ENCODE results near the gene PSEN2.

The PSEN2 gene

DNA sequence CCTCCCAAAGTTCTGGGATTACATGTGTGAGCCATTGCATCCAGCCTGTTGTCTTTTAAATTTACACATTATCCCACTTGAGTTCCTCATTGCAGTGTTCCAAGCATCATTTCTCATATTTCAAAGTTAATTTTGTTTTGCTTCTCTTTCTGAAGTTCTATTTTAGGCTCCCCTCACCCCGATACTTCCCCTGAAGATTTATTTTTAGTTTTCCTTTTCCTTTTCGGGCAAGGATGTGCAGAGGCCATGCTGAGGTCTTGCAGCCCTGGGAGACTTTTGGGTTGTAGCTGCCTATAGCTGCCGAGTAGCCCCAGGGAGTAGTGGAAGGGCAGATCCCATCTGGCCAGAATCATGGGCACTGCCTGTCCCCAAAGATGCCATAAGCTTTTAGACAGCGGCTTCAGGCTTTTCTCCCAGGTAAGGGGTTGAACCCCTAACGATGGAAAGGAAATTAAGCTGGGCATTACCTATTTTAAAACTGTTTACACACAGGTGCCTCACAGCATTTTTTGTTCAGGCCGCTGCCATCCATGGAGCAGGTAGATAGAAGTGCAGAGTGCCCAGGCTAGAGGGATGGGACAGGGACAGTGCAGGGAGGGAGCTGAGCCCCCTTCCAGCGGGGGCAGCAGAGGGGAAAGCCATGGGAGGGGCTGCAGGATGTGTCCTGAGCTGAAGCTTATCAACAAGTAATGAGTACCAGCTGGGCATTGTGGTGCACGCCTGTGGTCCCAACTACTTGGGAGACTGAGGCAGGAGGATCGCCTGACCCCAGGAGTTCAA, 15.9 kb downstream of the PSEN2 start:
- DNase-seq (ENCODE audit: low read depth): no peak

DNA sequence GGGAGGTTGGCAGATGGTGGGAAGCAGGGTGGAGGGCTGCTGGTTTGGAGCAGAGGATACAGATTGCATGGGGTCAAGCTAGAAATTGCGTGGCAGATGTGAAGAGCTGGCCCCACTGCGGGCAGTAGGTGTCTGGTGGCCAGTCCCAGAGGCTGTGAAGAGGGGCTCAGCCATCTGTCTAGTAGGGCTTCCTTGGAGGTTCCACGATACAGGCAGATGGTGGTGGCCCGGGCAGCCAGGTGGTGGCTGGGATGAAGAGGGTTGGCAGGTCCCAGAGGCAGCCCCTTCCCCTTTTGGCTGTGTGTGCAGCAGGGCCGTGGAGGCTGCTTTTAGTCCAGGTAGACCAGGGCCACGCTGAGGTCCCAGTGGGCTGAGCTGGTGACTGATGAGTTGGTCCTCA, 16.6 kb downstream of the PSEN2 start:
- DNase-seq (ENCODE audit: low read depth): no peak

DNA sequence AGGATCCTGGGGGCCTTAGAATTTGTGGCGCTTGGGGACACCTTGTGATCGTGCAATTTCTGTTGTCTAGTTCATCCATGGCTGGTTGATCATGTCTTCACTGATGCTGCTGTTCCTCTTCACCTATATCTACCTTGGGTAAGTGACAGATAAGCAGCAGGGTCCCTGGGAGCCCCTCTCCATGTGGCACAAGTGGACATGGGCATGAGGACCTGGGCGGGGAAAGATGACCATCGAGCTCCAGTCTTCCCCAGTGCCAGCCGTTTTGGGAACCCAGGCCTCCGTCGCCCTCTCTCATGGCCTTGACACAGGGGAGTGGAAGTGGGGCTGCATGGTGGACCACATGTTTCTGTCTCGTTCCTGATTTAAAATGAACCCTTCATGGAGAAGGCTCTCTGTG, 17.6 kb downstream of the PSEN2 start:
- DNase-seq (ENCODE audit: low read depth): no peak

DNA sequence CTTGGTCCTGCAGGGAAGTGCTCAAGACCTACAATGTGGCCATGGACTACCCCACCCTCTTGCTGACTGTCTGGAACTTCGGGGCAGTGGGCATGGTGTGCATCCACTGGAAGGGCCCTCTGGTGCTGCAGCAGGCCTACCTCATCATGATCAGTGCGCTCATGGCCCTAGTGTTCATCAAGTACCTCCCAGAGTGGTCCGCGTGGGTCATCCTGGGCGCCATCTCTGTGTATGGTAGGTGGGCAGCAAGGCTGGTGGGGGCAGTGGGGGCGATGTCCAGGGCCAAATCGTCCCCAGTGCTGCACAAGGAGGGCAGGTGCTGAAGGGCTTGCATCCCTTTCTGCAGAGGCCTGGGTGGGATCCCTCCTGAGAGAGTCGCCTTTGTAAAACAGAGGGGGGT, 18.4 kb downstream of the PSEN2 start:
- DNase-seq (ENCODE audit: low read depth): no peak

DNA sequence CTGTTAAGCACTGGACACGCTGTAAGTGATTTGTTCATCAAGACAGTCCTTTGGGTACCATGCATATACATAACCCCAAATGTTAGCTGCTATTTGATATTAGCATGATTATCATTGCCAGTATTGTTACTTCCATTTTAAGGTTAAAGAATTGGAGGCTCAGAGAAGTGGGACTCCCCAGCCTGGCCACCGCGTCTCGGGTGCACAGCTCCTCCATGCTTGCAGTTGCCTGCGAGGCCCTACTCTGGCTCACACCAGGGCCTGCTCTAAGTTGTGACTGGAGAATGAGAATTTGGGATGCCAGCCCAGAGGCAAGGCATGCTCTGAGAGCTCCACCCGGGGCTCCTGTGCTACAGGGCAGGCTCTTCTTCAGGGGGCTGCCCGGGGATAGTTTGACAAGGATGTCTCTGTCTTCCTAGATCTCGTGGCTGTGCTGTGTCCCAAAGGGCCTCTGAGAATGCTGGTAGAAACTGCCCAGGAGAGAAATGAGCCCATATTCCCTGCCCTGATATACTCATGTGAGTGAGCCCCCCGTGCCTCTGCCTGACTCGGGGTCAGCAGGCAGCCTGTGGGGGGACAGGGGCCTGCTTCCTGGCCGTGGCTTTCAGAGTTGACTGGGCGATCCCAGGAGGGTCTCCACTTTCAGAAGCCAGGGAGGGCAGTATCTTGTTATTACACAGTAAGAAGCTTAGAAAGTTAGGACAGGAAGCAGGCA, 19.4 kb downstream of the PSEN2 start:
- no peak for DNase-seq (ENCODE audit: low read depth)

DNA sequence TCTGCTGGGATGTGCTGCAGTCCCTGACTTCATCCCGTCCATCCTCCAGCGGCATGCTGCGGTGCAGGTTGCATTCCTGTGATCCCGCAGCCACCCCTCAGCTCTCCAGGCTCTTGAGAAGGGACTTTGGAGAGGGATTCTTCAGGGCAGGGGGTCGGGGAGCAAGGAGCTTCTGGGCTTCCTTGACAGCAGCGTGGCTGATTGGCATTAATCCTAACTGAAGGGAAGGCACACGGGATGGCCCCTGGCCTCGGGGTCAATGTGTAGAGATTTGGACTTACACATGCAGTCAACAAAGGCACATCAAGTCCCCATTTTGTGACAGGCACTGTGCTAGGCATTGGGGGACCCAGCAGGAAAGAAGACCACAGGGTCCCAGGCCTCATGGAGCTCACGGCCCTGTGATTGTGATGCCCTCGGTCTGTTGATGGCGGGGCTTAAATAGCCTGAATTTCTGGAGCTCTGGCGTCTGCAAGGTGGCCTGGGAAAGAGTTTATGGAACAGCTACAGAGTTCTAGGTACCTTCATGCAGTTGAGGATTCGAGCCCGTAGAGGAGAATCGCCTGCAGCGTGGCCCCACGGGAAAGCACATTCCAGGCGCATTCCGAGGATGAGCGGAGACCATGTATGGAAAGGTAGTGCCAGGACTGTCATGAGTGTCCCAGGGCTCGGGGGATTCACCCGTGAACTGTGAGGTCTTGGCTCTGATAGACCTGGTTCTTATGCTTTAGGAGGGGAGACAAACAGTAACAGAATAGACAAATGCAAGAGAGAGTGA, 20.1 kb downstream of the PSEN2 start:
- no peak for DNase-seq (ENCODE audit: low read depth)

DNA sequence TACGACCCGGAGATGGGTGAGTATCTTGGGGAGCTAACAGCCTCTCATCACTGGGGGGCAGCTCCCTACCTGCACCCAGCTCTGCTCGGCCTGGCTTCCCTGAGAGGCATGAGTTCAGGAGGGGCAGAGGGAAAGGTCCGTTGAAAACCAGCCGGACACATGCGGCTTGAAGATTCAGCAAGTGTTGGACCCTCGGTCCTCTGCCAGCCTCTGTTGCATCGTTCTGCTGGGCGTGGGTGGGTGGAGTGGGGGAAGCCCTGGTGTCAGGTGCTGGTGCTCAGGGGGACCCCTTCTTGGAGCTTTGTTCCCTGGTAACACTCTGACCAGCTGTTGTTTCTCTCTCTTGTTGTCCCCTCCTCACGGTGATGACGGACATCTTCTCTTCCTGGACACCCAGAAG, 20.9 kb downstream of the PSEN2 start:
- no peak for DNase-seq (ENCODE audit: low read depth)

DNA sequence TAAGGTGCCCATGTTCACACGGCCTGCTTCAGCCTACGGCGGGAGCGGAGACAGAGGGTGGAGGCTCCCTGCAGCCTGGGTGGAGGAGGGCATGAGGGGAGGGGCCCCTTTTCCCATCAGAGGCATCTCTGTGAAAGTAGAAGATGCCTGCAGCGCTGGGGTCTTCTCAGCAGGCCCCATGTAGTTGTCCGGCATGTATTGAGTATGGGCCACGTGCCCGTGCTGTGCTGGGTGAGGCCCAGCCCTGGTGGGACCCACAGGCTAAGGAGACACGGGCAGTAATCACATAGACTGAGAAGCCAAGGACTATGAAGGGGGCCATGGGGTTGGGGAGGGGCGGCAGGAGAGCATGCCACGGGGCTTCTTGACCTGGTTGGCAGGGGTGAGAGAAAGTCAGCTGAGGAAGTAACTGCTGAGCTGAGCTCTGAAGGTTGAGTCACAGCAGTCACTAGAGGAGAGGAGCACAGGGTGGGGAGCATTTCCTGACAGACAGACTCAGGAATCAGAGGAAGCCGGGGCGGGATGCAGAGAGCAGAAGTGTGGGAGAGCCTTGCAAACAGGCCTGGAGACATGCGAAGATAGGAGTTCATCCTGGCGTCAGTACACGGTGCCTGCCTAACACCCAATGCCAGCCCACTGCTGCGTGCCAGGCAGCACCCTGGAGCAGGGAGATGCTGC, 21.6 kb downstream of the PSEN2 start:
- DNase-seq (ENCODE audit: low read depth): peak; percentile 65

DNA sequence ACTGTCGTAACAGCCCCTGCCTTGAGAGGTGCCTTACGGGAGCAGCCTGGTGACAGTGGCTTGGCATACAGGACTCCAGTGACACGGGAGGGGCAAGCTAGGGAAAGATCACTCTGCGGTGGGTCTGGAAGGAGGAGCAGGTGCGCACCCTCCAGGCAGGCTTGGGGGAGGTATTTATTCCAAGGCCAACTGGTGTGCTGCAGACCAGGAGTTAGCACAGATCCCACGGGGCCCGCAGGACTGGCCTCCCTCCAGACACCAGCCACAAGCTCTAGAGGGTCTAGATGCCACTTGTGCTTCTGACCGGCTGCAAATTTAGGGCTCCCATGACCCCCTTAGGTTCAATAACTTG, 22.1 kb downstream of the PSEN2 start:
- no peak for DNase-seq (ENCODE audit: low read depth)

DNA sequence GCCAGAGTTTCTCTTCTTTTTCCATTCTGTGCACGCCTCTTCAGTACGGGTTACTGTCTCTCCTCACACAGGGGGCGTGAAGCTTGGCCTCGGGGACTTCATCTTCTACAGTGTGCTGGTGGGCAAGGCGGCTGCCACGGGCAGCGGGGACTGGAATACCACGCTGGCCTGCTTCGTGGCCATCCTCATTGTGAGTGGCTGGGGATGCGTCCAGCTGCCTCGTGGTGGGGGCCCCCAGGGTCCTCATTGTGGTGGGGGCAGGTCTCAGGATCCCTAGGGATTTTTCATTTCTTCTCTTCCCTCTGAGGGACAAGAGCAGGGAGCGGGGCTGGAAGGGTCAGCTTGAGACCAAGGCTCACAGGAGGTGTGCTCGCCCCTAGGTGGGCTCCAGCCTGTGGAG, 23.5 kb downstream of the PSEN2 start:
- no peak for DNase-seq (ENCODE audit: low read depth)

DNA sequence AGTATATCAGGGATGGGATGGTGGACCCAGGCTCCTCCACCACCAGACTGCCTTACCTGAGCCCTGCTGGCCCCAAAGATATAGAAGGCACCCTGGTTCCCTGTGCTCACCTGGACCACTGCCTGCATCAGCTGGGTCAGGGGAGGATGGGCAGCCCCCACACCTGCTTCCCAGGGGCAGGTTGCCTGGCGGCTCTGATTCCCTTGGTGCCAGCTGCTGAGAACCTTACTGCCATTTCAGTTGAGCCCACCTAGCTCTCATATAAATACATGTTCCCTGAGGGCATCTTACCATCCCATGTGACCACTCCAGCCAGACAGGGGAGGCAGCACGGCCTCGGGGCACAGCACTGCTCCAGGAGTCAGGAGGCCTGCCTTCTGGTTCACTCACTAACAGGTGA, 24.4 kb downstream of the PSEN2 start:
- no peak for DNase-seq (ENCODE audit: low read depth)

DNA sequence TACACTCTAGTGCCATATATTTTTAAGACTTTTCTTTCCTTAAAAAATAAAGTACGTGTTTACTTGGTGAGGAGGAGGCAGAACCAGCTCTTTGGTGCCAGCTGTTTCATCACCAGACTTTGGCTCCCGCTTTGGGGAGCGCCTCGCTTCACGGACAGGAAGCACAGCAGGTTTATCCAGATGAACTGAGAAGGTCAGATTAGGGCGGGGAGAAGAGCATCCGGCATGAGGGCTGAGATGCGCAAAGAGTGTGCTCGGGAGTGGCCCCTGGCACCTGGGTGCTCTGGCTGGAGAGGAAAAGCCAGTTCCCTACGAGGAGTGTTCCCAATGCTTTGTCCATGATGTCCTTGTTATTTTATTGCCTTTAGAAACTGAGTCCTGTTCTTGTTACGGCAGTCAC, 25.2 kb downstream of the PSEN2 start:
- no peak for DNase-seq (ENCODE audit: low read depth)

DNA sequence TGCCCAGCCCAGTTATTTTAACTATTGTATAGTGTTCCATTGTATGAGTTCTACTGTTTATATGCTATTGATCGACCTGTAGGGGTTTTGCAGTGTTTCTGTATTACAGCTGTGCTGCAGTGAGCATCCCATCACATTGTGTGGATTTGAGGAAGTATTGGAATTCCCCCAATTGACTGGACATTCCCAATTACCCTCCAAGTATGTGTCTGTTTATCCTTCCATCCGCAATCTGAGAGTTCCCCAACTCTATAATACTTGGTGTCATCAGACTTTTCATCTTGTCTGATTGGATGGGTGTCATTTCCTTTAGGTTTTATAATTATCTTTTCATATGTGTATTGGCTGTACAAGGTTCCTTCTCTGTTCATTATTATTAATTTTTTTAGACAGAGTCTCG, 27.8 kb downstream of the PSEN2 start:
- no peak for DNase-seq (ENCODE audit: low read depth)

DNA sequence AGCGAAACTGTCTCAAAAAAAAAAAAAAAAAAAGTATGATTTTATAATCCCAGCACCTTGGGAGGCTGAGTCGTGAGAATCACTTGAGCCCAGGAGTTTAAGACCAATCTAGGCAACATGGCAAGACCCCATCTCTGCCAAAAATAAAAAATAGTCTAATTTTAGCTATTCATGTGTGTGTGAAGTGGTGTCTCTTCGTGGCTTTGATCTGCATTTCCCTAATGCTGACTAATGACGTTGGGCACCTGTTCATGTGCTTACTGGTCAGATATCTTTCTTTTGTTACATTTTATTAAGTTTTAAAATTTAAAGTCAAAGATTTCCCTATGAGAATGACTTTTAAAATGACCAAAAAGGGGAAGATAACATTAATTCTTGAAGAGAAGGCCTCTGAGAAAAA, 31.0 kb downstream of the PSEN2 start:
- DNase-seq (ENCODE audit: low read depth): no peak

DNA sequence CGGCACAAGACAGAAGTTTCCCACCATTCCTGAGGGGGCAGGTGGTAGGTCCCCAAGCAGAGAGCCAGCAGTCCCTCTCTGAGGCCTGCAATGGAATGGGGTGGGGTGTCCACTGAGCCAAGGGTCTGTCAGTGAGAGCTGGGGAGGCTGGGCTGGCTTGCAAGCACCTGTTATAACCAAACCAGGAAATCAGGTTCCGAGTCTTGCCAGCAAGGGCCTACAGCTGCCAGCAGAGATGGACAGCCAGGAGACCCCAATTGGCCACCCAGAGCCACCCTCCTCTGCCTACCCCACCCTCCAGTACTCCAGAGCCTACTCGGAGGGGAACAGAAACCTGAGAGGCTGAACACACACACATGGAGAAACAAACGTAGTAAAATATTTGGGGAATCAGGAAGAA, 32.2 kb downstream of the PSEN2 start:
- DNase-seq (ENCODE audit: low read depth): no peak

DNA sequence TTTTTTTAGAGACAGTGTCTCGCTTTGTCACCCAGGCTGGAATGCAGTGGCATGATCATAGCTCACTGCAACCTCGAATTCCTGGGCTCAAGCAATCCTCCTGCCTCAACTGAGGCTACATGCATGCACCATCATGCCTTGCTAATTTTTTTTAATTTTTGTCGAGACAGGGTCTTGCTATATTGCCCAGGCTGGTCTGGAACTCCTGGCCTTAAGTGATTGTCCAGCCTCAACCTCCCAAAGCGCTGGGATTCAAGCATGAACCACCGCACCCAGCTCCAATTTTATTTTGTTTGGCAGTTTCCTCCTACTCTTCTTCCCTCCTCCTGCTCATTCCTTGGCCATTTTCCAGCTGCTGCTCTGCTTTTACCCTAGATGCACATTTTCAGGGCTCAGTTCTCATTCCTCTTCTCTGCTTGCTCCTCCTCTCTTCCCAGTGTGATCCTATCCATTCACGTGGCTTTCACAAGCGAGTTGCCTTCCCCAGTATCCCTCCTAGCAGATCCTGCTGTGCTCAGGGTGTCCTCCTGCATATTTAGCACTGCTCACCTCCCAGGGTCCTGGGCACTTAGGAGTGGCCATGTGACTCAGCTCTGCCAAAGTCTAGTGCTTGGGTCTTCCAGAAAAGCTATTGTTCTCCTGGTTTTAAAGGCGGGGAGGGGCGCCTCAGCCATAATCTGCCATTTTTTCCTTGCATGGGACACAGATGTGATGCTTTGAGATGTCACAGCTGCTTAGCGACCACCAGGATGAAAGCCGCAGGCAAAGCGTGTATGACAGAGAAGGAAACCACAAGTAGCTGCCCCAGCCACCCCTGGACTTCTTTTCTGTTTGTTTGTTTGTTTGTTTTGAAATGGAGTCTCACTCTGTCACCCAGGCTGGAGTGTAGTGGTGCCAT, 33.7 kb downstream of the PSEN2 start:
- DNase-seq (ENCODE audit: low read depth): peak; percentile 43

DNA sequence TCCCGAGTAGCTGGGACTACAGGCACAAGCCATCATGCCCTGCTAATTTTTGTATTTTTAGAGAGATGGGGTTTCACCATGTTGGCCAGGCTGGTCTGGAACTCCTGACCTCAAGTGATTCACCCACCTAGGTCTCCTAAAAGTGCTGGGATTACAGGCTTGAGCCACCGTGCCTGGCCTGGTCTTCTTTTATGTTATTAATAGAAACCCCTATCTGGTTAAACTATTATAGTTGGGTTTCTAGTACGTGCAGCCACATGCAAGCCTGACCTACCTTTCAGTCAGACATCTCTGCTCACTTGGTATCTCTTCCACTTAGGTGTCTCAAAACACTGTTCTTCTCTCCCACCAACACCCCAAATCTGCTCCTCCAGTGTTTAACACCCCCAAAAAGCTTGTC, 34.4 kb downstream of the PSEN2 start:
- DNase-seq (ENCODE audit: low read depth): no peak

DNA sequence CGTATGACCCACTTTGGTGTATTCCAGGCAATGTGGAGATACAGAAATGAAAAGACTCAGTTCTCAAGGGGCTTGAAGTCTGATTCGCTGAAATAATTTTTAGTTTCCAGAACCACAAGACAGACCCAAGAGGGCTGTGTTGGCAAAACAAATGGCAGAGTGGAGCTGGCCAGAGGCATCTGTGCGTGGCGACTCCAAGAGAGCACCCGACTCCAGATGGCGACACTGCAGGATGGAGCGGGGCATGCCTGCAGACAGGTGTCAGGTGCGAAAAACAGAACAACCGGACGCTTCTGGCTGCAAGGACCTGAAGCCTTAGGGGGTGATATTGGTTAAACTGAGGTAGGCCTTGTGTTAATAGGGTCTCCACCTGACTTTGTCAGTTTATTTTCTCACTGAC, 38.0 kb downstream of the PSEN2 start:
- no peak for DNase-seq (ENCODE audit: low read depth)

DNA sequence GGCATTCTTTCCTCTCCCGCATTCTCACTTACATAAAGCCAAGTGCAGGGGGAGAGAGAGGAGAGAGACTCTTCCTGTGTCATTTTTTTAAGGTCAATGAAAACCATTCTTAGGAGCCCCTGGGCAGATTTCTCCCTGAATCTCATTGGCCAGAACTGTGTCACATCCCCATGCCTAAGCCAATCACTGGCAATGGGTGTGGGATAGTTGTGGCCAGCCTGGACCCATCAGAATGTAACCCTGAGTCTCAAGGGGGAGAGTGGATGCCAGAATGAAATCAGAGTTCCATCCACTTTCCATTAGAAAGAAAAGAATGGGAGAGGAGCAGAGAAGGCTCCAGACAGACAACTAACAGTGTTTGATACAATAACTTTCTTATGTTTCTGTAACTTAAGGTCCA, 38.5 kb downstream of the PSEN2 start:
- DNase-seq (ENCODE audit: low read depth): no peak

DNA sequence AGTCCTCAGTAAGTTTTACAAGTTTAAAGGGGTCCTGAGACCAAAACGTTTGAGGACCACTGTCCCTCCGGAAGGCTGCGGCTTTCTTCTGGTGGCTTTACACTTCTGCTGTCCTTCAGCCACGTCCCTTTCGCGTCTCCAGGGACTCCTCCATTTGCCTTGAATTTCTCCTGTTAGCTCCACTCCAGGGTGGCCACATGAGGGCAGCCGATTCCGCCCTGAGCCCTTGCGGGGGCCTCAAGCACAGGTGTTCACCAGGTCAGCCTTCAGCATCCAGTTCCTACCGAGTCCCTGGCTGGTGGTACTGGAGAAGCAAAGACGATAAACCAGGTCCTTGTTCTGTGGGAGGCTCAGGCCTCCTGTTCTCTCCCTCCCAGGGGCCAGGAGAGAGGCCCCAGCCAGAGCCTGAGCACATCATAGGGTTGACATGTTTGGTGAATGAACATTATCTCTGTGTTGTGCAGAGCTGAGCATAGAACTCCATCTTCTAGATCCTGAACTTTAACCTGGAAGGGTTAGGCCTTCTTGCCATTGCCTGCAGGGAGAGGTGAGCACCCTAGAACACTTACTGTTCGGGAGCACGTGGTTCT, 42.3 kb downstream of the PSEN2 start:
- peak; percentile 37 for DNase-seq (ENCODE audit: low read depth)

DNA sequence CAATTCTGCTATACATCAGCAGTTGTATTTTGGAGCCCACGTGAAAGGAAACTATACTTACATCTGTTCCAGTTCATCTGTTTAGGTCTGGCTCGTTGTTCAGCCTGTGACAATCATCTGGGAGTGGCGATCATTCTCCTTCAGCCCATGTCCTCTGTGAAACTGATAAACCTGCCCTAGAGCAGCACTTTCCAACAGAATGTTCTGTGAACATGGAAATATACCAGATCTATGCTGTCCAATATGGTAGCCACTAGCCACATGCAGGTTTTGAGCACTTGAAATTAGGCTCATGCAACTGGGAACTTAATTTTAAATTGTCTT, 45.2 kb downstream of the PSEN2 start:
- DNase-seq (ENCODE audit: low read depth): no peak
